CD4-positive, alpha-beta T cell treated with Interleukin-1 beta for 1 hour (primary cell): Measurements from ENCODE around the gene IZUMO2.

Source experiments
- DNase-seq, 2 donors: peaks; one replicate each; pipeline ENCODE4 v3.0.0-alpha.2; 2020 to 2022

The IZUMO2 gene

GRCh38 chr19:50162988-50163387 is at the start of gene IZUMO2:
Gene IZUMO2, minus strand, starts transcription at chr19:50163281. Its CDS starts 87 bp downstream, at chr19:50163194.
- no peak for DNase-seq

DNA sequence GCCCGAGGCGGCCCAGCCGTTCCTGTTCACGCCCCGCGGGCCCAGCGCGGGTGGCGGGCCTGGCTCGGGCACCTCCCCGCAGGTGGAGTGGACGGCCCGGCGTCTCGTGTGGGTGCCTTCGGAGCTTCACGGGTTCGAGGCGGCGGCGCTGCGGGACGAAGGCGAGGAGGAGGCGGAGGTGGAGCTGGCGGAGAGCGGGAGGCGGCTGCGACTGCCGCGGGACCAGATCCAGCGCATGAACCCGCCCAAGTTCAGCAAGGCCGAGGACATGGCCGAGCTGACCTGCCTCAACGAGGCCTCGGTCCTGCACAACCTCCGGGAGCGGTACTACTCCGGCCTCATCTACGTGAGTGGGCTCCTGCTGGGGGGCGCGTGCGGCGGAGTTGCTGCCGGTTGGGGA is 47.3 kb upstream of the IZUMO2 start:
- DNase-seq: no peak

- DNase-seq: no peak
These were observed 46.0 kb upstream of the IZUMO2 start for GRCh38 chr19:50209131-50209530.

GRCh38 chr19:50207730-50208129 is 44.6 kb upstream of the IZUMO2 start:
- DNase-seq: no peak

DNA sequence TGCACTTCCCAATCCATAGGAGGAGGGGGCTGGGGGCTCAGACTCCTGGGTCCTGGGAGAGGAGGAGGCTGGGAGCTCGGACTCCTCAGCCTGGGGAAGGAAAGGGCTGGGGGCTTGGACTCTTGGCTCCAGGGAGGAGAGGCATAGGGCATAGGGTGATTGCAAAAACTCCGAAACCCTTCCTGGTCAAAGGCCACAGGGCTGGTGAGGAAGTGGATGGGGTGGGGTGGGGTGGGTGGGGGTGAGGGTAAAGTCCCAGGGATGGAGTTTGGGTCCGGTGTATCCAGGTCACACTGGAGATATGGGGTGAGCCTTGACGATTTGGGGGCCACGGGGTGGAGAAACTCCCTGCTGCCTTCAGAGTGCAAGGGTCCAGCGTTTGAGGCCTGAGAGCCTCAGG is 43.1 kb upstream of the IZUMO2 start:
- DNase-seq: no peak

DNA sequence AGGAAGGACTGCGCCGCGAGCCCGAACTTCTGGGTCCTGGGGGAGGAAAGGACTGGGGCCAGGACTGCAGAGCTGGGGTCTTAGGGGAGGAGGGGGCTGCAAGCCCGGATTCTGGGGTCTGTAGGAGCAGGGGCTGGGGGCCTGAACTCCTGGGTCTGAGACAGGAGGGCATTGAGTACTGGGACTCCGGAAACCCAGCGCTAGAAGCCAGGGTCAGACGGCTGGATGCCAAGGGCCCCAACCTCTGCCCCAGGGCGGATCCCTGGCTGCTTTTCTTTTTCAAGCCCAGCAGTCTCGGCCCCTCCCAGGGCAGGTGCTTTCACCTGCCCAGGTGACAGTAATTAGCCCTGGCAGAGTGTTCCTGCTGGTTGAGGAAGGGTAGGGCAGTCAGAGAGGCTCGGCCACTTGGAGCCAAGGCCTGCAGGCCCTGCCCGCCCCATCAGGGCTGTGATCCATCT is 42.6 kb upstream of the IZUMO2 start:
- no peak for DNase-seq

DNA sequence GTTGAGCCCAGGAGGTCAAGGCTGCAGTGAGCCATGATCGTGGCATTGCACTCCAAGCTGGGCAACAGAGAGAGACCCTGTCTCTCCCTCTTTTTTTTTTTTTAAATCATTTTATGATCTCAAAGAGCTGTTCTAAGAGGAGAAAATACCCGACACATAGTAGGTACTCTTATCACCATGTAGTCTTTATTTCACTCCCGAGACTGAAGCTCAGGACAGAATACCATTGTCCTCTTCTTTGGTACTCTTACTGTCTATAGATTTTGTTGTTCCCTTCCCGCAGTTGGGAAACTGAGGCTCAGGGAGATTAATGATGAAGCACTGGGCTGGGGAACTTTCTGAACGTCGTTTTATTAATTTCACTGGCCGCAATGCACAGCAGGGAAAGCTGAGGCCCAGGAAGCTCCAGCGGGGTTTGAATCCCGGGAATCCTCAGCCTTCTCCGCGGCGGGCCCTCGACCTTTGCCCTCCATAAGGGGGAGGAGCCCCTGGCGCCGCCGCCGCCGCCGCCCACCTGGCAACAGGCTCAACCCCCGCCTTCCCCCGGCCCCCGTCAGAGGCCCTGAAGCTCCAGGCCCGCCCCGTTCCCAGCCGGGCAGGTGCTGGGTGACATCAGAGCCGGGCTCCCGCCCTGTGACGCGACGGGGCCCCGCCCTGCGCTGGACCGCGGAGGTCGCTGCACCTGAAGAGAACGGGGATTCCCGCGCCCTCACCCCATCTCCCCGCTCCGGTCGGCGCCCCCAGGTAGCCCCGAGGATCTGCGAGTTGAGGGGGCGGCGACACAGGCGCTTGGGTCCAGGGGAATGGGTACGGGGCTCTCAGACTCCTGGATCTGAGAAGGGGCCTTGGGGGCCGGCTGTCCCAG is 42.0 kb upstream of the IZUMO2 start:
- peak in 1 of 2 donors; percentile 8 for DNase-seq

DNA sequence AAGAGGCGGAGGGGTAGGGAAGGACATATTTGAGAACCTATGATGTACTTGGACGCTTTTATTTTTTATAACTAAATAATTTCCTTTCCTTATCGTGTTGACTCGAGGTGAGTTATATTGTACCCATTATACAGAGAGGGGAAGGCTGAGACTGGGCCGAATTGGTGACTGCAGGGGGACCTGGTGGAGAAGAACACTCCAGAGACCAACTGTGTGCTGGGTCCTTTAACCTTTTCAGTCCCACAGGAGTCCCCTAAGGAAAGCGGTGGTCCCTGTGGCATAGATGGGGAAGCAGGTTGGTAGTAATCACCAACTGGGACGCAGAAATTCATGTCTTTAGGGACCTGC is 41.0 kb upstream of the IZUMO2 start:
- DNase-seq: no peak

DNA sequence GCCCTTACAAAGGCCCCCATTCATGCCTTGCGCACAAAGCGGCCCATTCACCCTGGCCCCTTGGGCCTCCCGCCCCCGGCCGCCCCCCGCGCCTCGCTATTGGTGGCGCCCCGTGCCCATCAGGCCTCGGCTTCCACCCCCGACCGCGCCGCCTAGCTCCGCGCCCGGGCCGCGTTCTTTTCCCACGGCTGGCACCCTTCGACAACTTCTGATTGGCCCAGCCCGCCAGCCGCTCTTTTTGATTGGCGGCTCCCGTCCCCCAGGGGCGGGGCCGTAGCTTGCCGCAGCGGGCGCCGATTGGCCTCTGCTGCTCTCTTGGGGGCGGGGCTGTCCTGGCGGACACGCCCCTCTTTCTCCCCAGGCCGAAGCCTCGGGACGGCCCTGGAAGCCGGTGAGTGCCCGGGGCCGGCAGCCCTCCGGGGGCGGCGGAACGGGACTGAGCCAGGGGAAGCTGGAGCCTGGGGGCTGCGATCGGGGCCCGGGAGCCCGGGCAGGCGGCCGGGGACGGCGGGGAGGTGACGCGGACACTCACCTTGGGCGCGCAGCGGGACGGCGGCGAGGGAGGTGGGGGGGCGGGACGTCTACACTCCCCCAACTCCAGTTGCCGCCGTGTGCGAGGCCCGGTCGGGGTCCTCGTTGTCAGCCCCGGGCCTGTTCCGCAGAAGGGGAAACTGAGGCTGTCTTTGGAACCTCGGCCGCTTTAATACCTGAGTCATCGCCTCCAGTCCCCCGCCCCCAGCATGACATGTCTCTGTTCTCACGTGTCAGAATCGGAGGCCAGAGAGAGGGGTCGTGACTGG is 40.4 kb upstream of the IZUMO2 start, which contains the start of gene MYH14:
MYH14 (plus strand) TSS at position 342 of the 800 bp plus-strand sequence. CDS start 6,744 bp downstream, outside the sequence.
- peak; percentile 3 to 11 for DNase-seq

- DNase-seq: no peak
These were observed 39.8 kb upstream of the IZUMO2 start for GRCh38 chr19:50202962-50203280.

DNA sequence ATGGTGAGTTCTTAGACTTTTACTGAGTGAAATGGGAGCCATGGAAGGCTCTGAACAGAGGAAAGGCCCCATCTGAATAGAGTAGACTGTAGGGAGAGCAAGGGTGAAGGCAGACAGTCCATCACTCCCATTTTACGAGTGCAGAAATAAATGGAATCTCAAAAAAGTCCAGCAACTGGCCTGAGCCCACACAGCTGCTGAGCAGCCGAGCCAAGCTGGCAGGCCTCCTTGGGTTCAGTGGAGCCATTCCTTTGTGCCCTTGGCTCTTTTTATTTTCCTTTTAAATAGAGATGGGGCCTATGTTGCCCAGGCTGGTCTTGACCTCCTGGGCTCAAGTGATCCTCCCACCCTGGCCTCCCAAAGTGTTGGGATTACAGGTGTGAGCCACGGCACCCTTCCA is 39.3 kb upstream of the IZUMO2 start:
- no peak for DNase-seq

- DNase-seq: no peak
These were observed 36.1 kb upstream of the IZUMO2 start for GRCh38 chr19:50199259-50199555.

GRCh38 chr19:50198431-50199258 is 35.6 kb upstream of the IZUMO2 start:
- DNase-seq: no peak

GRCh38 chr19:50197348-50197747 is 34.3 kb upstream of the IZUMO2 start:
- DNase-seq: no peak

DNA sequence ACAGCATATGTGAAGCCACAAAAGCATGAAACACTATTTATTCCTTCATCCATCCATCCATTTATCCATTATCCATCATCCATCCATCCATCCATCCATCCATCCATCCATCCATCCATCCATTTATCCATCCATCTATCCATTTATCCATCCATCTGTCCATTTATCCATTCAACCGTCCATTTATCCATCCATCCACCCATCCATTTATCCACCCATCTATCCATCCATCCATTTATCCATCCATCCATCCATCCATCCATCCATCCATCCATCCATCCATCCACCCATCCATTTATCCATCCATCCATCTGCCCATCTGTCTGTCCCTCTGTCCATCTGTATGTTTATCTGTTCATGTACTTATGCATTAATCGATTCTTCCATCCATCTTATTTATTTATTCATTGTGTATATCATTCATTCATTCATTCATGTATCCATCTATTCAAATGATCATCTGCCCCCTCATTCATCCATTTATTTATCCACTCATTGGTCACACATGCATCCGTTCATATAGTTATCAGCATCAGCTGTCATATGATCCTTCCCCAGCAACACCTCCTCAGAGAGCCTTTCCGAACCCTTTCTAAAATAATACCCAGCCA is 33.3 kb upstream of the IZUMO2 start:
- no peak for DNase-seq

- no peak for DNase-seq
These were observed 32.1 kb upstream of the IZUMO2 start for GRCh38 chr19:50195224-50195623.

- no peak for DNase-seq
These were observed 29.6 kb upstream of the IZUMO2 start for GRCh38 chr19:50192463-50193211.

DNA sequence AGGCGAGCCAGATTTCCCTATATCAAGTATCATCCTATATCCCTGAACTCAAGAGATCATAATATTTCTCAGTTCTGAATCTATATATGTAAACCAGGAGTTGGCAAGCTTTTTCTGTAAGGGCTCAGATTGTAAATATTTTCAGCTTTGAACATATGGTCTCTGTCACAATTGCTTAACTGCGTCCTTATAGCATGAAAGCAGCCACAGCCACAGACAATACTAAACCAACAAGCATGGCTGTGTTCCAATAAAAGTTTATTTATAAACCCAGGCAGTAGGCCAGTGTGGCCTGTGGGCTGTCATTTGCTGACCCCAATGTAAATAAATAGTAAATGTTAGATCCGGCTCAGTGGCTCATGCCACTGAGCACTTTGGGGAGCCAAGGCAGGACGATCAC is 28.1 kb upstream of the IZUMO2 start:
- DNase-seq: no peak

DNA sequence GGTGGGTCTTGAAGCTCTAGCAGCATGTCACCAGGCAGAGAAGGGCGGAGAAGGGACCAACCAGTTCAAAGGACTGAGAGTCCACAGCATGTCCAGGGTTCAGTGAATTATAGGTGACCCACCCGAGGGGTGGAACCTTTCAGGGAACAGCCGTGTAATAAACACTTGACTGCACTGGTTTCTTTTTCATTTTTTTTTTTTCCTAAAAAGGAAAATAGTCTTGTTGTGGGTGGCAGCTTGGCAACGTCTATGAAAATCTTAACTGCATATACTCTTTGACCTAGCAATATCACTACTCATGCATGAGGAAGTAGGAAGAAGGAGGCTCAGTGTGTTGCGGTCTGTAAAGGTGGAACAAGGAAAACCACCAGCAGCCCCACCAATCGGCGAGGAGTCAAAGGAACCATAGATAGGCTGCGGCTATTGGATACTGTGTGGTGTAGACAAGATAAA is 27.4 kb upstream of the IZUMO2 start:
- no peak for DNase-seq

DNA sequence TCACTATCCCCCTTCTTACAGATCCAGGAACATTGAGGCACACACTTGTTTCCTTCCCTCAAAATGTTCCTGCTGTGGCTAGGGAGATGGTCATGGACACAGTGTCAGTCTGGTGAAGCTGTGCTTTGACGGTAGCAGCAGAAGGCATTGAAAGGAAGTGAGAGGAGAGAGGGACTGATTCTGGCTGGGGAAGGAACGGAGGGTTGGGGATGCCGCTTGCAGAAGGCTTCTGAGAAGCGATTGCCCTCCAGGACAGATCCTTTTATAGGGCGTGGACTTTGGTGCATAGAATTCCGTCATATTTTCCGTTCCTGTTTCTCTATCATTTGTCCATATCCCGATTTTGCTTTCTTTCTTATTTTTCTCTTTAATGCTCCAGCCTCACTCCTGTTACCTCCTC is 26.2 kb upstream of the IZUMO2 start:
- DNase-seq: no peak

DNA sequence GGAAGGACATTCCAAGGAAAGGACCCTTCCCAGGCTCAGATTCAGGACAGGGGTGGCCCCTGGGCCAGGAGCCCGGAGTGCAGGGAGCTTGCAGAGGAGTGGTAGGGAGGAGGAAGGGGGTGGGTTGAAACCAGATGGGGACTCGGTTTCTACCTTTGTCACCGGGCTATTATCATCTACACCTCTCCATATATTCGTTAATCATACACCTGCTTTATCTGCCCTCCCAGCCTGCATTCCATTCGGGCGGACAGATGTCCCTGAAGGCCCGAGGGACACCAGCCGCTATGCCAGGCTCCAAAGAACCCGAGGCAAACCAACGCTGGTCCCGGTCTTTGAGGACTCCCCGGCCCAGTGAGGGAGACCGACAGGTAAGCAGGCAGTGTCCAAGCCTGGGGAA is 24.9 kb upstream of the IZUMO2 start:
- DNase-seq: no peak

DNA sequence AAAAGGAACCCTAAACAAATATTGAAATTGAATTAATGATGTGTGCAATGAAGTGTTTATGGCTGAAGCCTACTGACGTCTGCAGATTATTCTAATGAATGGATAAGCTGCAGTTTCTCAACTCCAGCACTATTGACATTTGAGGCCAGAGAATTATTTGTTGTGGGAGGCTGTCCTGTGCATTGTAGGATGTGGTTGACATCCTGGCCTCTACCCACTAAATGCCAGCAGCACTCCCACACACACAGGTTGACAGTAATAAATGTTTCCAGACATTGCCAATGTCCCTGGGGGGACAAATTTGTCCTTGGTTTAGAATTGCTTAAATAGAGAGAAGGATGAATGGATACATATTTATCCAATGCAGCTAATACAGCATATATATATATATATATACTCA is 21.1 kb upstream of the IZUMO2 start:
- DNase-seq: no peak
